ENCODE data around the gene SPHK1. TPM values are rescaled to one million over a fixed set of nuclear protein-coding genes. Genes with fewer than 3 reads are reported as not detected.

The SPHK1 gene
- total and polyA plus RNA-seq, 12 donors: 0.53 to 15.3 (median 4.7) TPM

DNA sequence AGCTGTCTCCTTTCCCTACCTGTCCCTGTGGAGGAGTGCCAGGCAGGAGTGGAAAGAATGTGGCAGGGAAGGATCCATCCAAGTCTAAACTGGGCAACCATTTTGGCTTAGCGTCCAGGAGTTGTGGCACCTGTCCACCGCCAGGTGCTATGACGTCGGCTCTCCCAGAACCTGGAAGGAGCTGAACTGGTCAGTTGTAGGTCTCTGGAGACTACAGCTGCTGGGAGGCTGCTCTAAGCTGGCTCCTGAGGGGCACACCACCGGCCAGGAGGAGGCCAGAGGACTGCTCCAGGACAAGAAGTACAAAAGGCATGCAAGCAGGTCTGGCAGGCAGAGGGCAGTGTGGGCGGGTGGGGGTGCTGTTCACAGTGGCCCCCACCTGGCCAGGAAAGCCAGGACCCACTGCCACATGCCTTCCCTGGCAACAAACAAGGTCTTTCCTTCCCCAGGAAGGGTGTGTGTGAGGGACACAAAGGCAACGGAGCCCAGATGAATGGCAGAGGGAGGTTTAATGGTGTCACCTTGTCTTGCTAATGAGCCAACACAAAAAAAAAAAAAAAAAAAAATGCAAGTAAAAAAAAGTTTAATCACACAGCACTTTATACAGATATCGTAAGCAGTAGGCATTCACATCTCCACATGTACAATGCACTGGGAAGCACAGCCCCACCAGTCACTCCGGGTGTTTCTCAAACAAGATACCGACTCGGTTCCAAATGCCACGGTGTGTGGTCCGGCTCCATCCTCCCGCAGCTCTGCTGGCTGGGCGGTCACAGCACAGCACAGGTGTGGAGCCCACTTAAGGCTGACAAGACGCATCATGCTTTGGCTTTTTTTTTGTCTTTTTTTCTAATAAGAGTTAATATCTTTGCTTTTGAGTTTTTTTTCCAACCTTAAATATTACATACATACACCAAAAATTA lies 4.8 kb downstream of the SPHK1 start:
- DNase-seq: no peak
- Histone ChIP-seq H3K27ac (no peak overlapping the region), H3K9me3 (replicated peaks in 1 of 3) (no peaks in the 10 kb centered on the region), H3K4me1 (replicated peaks in 1 of 2) (peaks cover 13 to 19% of the 10 kb centered on the region in 2 donors), H3K36me3 (replicated peaks in 1 of 2) (peaks cover 0 to 20% of the 10 kb centered on the region in 2 donors), H3K4me3 (no peak overlapping the region), H3K27me3 (no peaks in the 10 kb centered on the region)
- TF ChIP-seq, protein P1, sequence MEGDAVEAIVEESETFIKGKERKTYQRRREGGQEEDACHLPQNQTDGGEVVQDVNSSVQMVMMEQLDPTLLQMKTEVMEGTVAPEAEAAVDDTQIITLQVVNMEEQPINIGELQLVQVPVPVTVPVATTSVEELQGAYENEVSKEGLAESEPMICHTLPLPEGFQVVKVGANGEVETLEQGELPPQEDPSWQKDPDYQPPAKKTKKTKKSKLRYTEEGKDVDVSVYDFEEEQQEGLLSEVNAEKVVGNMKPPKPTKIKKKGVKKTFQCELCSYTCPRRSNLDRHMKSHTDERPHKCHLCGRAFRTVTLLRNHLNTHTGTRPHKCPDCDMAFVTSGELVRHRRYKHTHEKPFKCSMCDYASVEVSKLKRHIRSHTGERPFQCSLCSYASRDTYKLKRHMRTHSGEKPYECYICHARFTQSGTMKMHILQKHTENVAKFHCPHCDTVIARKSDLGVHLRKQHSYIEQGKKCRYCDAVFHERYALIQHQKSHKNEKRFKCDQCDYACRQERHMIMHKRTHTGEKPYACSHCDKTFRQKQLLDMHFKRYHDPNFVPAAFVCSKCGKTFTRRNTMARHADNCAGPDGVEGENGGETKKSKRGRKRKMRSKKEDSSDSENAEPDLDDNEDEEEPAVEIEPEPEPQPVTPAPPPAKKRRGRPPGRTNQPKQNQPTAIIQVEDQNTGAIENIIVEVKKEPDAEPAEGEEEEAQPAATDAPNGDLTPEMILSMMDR (IDR thresholded peaks at IDR 0.05): no peak
- TF ChIP-seq POLR2A (IDR thresholded peaks at IDR 0.05): no peak
- intact Hi-C loops (cut with DNase I): loop anchor here in 1 of 2 donors (5.0 kb wide), 1 partner anchor 37 kb away; the partner anchor contains the start of gene PRPSAP1
- WGBS, 4 donors: 81 to 94% (median 92%) methylated on average over 11 to 16 of the region's 16 CpGs

DNA sequence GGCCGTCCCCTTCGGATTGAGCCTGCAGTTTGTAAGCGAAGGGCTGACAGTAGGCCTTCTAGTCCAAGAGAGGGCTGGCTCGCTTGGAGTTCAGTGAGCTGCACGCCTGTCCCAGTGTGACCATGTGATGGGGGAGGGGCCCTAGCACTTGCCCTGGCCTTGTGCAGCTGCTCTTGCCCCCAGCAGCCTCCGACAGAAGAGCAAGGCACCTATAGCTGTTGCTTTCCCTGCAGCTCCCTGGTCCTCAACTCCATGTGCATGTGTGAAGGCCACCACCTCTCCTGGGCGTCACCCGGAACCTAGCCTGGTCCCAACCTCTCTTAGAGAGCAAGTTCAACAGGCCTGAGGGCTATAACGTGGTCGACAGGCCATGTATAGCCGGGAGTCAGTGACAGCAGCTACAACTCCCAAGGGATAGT lies 5.6 kb downstream of the SPHK1 start:
- DNase-seq: no peak
- WGBS, 4 donors: 79 to 84% (median 81%) methylated on average over 11 of the region's 11 CpGs
- no peaks in the 10 kb centered on the region for H3K27me3 ChIP-seq
- H3K4me3 ChIP-seq: no peak overlapping the region
- TF ChIP-seq POLR2A (IDR thresholded peaks at IDR 0.05): no peak
- TF ChIP-seq, protein P1 (IDR thresholded peaks at IDR 0.05): no peak
- no peak overlapping the region for H3K27ac ChIP-seq
- peaks cover 0 to 21% of the 10 kb centered on the region in 2 donors for H3K36me3 ChIP-seq (replicated peaks in 1 of 2)
- peaks cover 7 to 13% of the 10 kb centered on the region in 2 donors for H3K4me1 ChIP-seq (replicated peaks in 1 of 2)
- intact Hi-C loops (cut with DNase I): no loop called here
- H3K9me3 ChIP-seq (replicated peaks in 1 of 3): no peaks in the 10 kb centered on the region

DNA sequence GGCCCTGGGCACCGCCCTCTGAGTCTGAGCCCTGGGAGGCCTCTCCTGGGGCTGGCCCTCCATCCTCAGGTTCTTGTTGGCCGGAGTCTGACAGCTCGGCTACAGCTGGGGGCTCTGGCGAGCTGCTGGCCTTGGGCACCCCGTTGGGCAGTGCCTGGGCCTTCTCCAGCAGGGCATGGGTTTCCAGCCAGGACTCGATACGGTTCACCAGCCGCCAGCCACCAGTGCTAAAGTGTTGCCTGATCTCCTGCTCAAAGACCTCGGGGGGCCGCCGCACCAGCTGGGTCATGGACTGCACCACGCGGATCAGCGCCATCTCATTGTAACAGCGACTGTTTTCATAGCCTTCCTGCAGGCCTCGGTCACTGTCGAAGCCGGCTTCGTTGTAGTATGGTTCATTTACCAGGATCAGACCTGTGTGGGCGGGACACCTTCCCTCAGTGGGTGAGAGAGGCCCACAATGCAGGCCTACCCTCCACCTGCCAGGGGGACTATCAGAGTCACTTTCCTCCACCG lies 6.8 kb downstream of the SPHK1 start:
- Histone ChIP-seq H3K27me3 (no peaks in the 10 kb centered on the region), H3K4me1 (replicated peaks in 1 of 2) (peaks cover 0 to under 1% of the 10 kb centered on the region in 2 donors), H3K9me3 (replicated peaks in 1 of 3) (no peaks in the 10 kb centered on the region), H3K36me3 (replicated peaks in 1 of 2) (peaks cover 0 to 31% of the 10 kb centered on the region in 2 donors), H3K4me3 (no peak overlapping the region), H3K27ac (no peak overlapping the region)
- intact Hi-C loops (cut with DNase I): no loop called here
- TF ChIP-seq, protein P1 (IDR thresholded peaks at IDR 0.05): no peak
- 90 to 95% (median 94%) methylated on average over 6 to 21 of the region's 21 CpGs for WGBS, 4 donors
- DNase-seq: no peak

DNA sequence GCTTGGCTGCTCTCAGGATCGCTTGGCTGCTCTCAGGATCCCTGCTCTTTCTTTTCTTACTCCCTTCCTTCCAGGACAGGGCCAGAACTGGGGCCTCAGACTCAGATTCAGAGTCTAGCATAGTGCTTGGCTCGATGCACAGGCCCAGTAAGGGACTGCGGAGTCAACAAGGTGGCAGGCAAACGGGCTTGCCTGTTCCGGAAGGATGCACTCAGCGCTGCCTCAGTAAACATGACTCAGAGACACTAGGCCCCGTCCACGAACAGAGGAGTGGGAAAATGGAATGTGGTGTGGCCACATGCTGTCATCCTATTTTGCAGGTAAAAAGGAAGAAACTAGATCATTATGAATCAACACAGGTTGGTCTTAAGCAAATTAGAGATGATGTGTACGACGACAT lies 9.8 kb downstream of the SPHK1 start:
- DNase-seq: no peak

More for the DNA sequence above, 9.8 kb downstream of the SPHK1 start:
- Histone ChIP-seq H3K4me1 (replicated peaks in 1 of 2) (no peaks in the 10 kb centered on the region), H3K9me3 (replicated peaks in 1 of 3) (no peaks in the 10 kb centered on the region), H3K4me3 (no peak overlapping the region), H3K27ac (no peak overlapping the region), H3K36me3 (replicated peaks in 1 of 2) (peaks cover 0 to 58% of the 10 kb centered on the region in 2 donors), H3K27me3 (no peaks in the 10 kb centered on the region)
- WGBS, 4 donors: 85 to 95% (median 94%) methylated on average over 3 to 10 of the region's 10 CpGs
- intact Hi-C loops (cut with DNase I): no loop called here
- TF ChIP-seq, protein P1 (IDR thresholded peaks at IDR 0.05): no peak
- TF ChIP-seq POLR2A (IDR thresholded peaks at IDR 0.05): no peak
